Left forelimb (tissue), 1 donor: ENCODE measurements around the gene MTA3.

Experiments
- DNase-seq: peaks from one replicate; pipeline ENCODE4 v3.0.0-alpha.2; 2018; ENCODE audit warnings: low spot score

MTA3 gene

GRCh38 chr2:42733852-42734251, 165.4 kb downstream of the MTA3 start:
- no peak for DNase-seq

DNA sequence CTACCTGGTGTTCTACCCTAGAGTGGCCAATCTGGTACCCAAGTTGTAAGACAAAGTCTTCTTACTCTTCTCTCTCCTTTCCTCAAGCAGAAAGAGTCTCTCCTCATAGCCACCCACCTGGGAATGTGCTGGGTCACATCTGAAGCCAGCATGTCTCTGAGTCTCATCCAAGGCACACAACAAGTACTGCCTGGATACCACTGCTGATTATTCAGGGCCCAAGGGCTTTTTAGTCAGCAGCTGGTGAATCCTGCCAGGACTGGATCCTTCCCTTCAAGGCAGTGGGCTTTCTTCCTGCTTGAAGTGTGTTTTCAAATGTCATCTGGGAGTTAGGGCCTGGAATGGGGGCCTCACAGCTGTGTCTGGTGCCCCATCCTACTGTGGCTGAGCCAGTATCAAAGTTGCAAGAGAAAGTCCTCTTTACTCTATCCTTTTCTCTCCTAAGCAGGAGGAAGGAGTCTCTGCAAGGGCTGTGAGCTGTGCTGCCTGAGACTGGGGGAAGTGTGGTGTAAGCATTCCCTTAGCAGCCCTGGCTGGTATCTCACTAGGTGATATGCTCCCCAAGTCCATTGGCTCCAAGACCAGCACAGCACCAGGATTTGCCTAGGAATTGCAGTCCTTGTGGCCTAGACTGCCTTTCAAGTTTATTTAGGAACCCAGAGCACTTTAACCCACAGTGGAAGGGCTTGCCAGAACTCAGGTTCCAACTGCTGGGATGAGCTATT, 168.3 kb downstream of the MTA3 start:
- no peak for DNase-seq

DNA sequence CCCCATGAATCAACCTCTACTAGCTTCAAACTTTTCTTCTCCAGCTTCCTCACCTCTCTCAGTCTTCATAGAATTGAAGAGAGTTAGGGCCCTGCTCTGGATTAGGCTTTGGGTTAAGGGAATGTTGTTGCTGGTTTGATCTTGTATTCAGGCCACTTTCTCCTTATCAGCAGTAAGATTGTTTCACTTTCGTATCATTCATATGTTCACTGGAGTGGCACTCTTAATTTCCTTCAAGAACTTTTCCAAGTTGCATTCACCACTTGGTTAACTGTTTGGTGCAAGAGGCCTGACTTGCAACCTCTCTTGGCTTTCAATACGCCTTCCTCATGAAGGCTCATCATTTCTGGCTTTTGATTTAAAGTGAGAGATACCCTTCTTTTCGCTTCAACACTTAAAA, 172.7 kb downstream of the MTA3 start:
- no peak for DNase-seq

DNA sequence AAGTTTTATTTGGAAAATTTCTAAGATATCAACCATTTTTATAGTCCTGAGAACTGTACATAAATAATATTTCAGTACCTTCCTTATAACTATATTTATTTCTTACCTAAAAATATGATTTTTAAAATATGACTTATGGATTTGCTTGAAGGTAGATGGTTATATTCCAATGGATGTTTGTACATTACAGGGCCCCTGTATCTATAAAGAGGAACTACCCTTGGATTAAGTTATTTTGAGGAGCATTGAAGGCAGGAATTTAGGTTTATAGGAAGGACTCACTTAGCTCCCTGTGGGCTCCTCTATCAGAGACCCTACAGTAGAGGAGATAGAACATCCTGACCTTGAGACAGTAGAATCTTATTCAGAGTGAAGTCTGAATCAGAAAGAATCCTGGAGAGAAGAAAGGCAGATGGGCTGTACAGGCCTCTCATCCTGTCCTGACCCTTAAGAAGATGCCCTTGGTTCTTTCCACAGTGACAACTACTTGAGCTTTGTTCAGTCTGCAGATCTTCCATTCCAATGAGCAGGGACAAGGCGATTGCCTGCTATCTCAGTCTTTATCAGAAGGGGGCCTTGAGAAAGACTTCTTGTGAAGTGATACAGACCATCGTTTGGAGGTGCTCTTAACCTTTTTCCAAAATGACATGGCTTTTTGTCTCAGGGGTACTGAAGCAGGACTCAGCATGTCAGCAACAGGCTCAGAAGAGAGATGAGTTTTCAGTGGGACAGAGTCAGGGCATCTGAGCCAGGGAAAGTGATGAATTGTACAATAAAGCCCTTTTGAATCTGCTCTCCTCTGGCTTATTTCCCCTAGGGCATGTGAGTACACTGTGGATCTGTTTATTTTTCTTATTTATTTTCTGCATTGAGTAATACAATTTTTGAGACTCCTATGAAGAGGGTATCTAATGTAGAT, 174.6 kb downstream of the MTA3 start:
- DNase-seq = no peak

DNA sequence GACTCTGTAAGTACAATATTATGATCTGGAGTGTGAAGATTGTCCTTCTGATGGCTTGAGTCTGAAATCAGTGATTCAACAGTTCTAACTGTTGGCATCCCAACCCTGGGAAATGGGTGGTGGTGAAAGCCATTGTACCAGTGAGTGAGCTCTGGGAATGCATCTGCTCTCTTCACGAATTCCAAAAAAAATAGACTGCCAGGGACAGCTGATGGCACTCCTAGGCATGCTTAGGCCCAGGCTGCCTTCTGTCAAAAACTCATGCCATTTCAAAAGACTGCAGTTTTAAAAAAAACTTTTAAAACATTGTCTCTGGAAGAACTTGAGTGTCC, 175.2 kb downstream of the MTA3 start:
- DNase-seq = no peak

- DNase-seq = no peak
Measured at GRCh38 chr2:42744545-42745082, 176.2 kb downstream of the MTA3 start.

- DNase-seq = no peak
Measured at GRCh38 chr2:42747422-42747821, 179.0 kb downstream of the MTA3 start.

DNA sequence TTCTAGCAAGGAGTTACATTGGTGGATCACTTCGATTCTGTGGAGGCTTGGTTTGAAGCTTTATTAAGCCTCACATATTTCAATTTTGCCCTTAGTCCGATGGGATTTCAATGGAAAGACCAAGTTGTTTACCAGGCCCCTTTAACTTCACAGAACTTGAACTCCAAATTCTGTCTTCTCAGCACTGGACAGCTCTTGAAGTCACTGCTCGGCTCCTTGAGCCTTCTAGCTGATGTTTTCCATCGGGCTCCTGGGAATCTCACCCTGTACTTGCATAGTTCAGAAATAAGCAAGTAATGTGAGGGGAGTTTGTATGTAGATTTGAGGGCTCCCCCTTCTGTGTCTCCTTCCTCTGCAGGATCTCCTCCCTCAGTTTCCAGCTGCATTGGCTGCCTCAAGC, 180.4 kb downstream of the MTA3 start:
- no peak for DNase-seq

DNA sequence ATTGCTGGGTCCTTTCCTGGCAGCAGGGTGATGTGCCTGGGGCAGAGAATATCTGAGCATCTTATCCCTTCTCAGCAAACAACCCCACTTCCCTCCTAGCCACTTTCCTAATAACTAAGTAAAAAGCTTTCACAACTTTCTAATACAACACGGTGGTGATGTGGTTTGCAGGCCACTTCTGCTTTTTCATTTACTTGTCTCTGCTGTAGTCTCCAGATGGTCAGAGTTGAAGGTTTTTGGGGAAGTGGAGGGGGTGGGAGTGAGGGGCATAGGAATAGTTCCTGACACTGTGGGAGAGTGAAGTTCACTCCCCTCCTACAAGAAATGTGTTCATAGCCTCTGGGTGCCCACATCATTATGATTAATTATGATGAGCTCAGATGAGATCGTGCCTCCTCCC, 183.9 kb downstream of the MTA3 start:
- no peak for DNase-seq

DNA sequence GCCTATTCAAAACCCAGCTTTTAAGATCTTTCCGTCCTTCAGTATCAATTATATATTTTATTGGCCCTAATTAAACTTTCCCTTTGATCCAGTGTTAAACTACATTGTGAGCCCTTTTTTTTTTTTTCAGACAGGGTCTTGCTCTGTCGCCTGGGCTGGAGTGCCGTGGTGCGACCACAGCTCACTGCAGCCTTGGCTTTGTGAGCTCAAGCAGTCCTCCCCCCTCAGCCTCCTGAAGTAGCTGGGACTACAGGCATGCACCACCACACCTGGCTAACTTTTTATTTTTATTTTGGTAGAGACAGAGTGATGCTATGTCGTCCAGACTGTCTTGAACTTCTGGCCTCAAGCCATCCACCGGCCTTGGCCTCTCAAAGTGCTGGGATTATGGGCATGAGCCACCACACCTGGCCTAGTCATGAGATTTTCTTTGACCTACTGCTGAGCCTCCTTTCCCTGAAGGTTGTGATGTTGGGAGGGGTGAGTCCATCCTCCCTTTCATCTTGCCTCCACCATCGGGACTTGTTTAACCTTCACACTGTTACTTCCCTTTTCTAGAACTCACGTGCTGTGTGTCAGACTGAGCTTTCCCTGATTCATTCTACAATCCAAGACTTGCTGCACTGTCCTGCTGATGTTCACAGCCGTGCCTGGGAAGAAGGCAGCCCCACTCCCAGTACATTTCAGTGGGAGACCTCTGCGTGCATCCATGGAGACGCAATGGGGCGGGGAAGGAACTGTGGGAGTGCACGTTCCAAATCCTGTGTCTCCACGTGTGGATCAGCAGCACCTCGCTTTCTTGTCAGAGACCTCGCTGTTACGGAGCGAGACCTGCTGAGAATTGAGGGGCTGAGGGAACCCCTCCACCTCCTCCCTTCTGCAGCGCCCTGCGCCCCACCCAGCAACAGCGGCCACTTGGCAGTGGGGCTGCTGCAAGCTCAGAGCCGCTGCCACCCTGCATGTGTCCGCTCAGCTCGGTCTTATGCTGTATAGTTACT, 184.7 kb downstream of the MTA3 start:
- DNase-seq = no peak

DNA sequence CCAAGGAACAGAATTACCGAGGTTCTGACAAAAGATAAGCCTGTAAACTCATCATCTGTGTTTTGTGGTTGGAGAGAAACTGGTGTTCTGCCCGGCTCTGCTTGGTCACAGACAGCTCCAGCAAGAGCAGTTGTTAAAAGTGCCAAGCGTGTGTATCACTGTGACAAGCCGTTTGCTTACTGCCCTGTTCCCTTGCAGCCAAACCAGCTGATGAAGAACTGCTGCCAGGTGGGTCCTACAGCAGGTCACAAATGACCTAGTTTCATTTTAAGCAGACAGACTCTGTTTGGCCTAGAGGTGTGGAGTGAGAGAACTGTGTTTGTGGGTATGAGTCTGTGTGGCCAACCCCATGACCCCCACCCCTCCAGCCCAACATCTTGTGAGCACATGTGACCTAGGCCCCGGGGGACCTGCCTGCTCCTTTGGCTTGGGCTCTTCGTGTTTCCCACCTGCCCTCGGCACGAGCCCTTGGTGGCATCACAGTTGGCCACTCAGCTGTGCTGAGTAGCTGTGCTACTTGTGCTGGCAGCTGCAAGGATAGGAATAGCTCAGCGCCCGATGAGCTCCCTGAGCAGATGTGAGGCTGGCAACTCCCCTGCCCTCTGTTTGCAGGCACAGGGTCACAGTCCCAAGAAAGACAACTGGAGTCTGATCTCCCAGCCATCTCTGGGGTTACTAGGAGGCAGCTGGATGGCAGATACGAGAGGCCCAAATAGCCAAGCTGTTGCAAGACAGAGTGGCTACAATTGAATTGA, 185.8 kb downstream of the MTA3 start:
- DNase-seq = peak; percentile 77

- no peak for DNase-seq
Measured at GRCh38 chr2:42754776-42755140, 186.3 kb downstream of the MTA3 start.

- DNase-seq = no peak
Measured at GRCh38 chr2:42755191-42755880, 186.9 kb downstream of the MTA3 start.

- DNase-seq = no peak
Measured at GRCh38 chr2:42756150-42756775, 187.8 kb downstream of the MTA3 start.

- DNase-seq = no peak
Measured at GRCh38 chr2:42756966-42757513, 188.6 kb downstream of the MTA3 start.

GRCh38 chr2:42757981-42758740, 189.7 kb downstream of the MTA3 start:
- DNase-seq = no peak

DNA sequence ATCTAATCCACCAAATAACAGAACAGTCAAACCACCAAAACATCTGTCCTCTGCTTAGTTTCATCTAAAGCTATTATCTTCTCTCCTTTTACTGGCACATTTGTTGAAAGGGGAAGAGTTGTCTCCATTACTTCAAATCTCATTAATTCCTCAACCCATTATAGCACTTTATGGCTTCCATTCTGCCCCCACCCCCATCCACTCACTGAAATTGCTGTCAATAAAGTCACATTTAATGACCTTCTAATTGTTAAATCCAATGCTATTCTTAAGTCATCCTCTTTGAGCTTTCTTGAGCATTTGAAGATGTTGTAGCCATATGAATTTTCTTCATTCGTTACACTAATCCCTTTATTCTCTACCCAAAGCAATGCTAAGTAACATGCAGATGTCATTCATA, 190.3 kb downstream of the MTA3 start:
- DNase-seq = no peak

DNA sequence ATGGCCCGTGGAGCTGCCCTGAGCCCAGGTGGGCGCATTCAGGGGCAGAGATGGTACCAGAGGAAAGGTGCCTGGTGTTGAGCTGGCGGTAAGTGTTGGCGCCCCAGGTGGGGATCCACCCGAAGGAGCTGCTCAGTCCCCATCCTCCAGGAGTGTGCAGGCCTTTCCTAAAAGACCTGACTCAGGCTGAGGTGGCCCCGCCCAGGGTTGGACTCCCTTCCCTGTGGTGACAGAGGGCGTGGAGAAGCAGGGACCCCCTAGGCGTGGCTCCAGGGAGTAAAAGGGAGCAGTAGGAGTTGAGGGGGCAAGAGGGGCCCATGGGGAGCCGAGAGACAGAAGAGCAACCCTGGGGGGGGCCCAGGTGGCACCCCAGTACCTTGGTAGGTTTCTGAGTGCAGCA, 193.1 kb downstream of the MTA3 start:
- no peak for DNase-seq

DNA sequence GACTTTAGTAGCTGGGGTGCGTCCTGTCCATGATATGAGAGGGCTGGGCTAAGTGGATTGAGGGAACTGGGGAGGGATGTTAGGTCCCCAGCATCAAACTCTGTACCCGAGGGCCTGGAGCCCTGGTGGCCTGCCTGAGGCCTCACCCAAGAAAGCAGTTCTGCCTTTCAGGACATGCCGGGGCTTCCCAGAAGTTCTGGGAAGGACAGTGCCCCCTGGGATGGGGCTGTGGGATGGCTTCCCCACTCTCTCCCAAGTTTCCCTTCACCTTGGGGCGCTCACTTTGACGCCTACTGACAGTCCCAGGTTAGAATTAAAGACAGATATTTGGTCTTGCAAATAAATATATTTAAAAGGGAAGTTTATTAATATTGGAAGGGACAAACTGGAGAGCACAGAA, 193.7 kb downstream of the MTA3 start:
- no peak for DNase-seq
